Glutamatergic neuron (in vitro differentiated cells): ENCODE measurements around the gene ATP10B. TPM values are rescaled to one million over a fixed set of nuclear protein-coding genes. Genes with fewer than 3 reads are reported as not detected.
"Not testable (repeated sequence)": the region's sequence is repeated elsewhere in the genome, so short reads cannot be mapped to it uniquely, and the experiment has no call there.

ENCODE experiments used
- DNase-seq: peaks from one replicate; pipeline ENCODE4 v3.0.0; 2022
- H3K27ac Mint-ChIP-seq: one replicate; pipeline ENCODE4 v1.8.0; 2020; ENCODE audit warnings: mild to moderate bottlenecking, mixed read lengths, inconsistent platforms; ENCODE audit not compliant: unreplicated experiment
- H3K27me3 Mint-ChIP-seq: one replicate; pipeline ENCODE4 v1.8.0; 2020; ENCODE audit warnings: mild to moderate bottlenecking, moderate library complexity, mixed read lengths, inconsistent platforms; ENCODE audit not compliant: unreplicated experiment
- H3K36me3 Mint-ChIP-seq: one replicate; pipeline ENCODE4 v1.8.0; 2020; ENCODE audit warnings: mild to moderate bottlenecking, mixed read lengths, inconsistent platforms; ENCODE audit not compliant: unreplicated experiment
- H3K4me1 Mint-ChIP-seq: one replicate; pipeline ENCODE4 v1.8.0; 2020; ENCODE audit warnings: mild to moderate bottlenecking, low read depth, mixed read lengths, inconsistent platforms; ENCODE audit not compliant: unreplicated experiment
- H3K4me3 Mint-ChIP-seq: one replicate; pipeline ENCODE4 v1.8.0; 2020; ENCODE audit warnings: mild to moderate bottlenecking, mixed read lengths, inconsistent platforms; ENCODE audit not compliant: unreplicated experiment
- H3K9me3 Mint-ChIP-seq: one replicate; pipeline ENCODE4 v1.8.0; 2020; ENCODE audit warnings: mild to moderate bottlenecking, moderate library complexity, mixed read lengths, inconsistent platforms; ENCODE audit not compliant: unreplicated experiment
- CTCF ChIP-seq: fragments of 200-600 bp; sonication (generic); IDR thresholded peaks from one replicate; pipeline ENCODE4 v1.5.0; 2021; ENCODE audit not compliant: partially characterized antibody, unreplicated experiment
- long read RNA-seq: library from polyadenylated mRNA; unstranded; transcript quantifications from one replicate; pipeline ENCODE4 v2.0.0, GENCODE V29; 2020; ENCODE audit not compliant: unreplicated experiment
- total RNA-seq: library from RNA; stranded (reverse); fragmentation: NEBNext Ultra II Directional; extraction: Animal tissue kit (Norgen Biotek cat#: 25700); gene quantifications from one replicate; pipeline ENCODE4 v1.2.1, GENCODE V29; 2021; ENCODE audit not compliant: unreplicated experiment

Gene ATP10B
- total RNA-seq: not detected
- long read RNA-seq: 0 reads

- H3K36me3 Mint-ChIP-seq: no peaks in the 10 kb centered on the region
- no peak for TF ChIP-seq CTCF
- peaks cover 2% of the 10 kb centered on the region for H3K27me3 Mint-ChIP-seq
- H3K9me3 Mint-ChIP-seq: peaks cover 1% of the 10 kb centered on the region
- H3K4me3 Mint-ChIP-seq: no peak within 1 kb of the TSS
- no peaks in the 10 kb centered on the region for H3K4me1 Mint-ChIP-seq
- DNase-seq: no peak
- H3K27ac Mint-ChIP-seq: no peak within 1 kb of the TSS
Measured at GRCh38 chr5:160852049-160852448, at the start of gene ATP10B. TSS of gene ATP10B (minus strand) at chr5:160852211. CDS start at chr5:160688074, 164,137 bp downstream.

GRCh38 chr5:160901656-160902055 is 49.6 kb upstream of the ATP10B start:
- TF ChIP-seq CTCF: no peak
- H3K27me3 Mint-ChIP-seq: no peaks in the 10 kb centered on the region
- no peaks in the 10 kb centered on the region for H3K36me3 Mint-ChIP-seq
- H3K4me1 Mint-ChIP-seq: no peaks in the 10 kb centered on the region
- no peak overlapping the region for H3K27ac Mint-ChIP-seq
- no peak for DNase-seq
- H3K4me3 Mint-ChIP-seq: no peak overlapping the region
- peaks cover 2% of the 10 kb centered on the region for H3K9me3 Mint-ChIP-seq

- no peaks in the 10 kb centered on the region for H3K27me3 Mint-ChIP-seq
- H3K4me1 Mint-ChIP-seq: no peaks in the 10 kb centered on the region
- TF ChIP-seq CTCF: no peak
- no peak overlapping the region for H3K27ac Mint-ChIP-seq
- DNase-seq: no peak
- no peaks in the 10 kb centered on the region for H3K36me3 Mint-ChIP-seq
- peaks cover 2% of the 10 kb centered on the region for H3K9me3 Mint-ChIP-seq
- no peak overlapping the region for H3K4me3 Mint-ChIP-seq
Measured at GRCh38 chr5:160899735-160900134, 47.7 kb upstream of the ATP10B start.

- not testable (repeated sequence) for H3K27ac Mint-ChIP-seq, H3K27me3 Mint-ChIP-seq, H3K9me3 Mint-ChIP-seq, H3K36me3 Mint-ChIP-seq, H3K4me3 Mint-ChIP-seq, DNase-seq, H3K4me1 Mint-ChIP-seq
Measured at GRCh38 chr5:160893180-160893964, 41.4 kb upstream of the ATP10B start.

- no peaks in the 10 kb centered on the region for H3K27me3 Mint-ChIP-seq
- no peak overlapping the region for H3K4me3 Mint-ChIP-seq
- TF ChIP-seq CTCF: no peak
- H3K36me3 Mint-ChIP-seq: no peaks in the 10 kb centered on the region
- no peaks in the 10 kb centered on the region for H3K9me3 Mint-ChIP-seq
- DNase-seq: no peak
- H3K4me1 Mint-ChIP-seq: no peaks in the 10 kb centered on the region
- H3K27ac Mint-ChIP-seq: no peak overlapping the region
Measured at GRCh38 chr5:160887780-160888179, 35.8 kb upstream of the ATP10B start.

- not testable (repeated sequence) for DNase-seq, H3K9me3 Mint-ChIP-seq, H3K27me3 Mint-ChIP-seq, H3K4me1 Mint-ChIP-seq, H3K36me3 Mint-ChIP-seq
- H3K27ac Mint-ChIP-seq: peak overlapping the region; percentile 28
- peak overlapping the region; percentile 90 for H3K4me3 Mint-ChIP-seq
Measured at GRCh38 chr5:160873560-160874200, 21.7 kb upstream of the ATP10B start.
